GM12878 (cell line): ENCODE results near the gene GDA. TPM values are rescaled to one million over a fixed set of nuclear protein-coding genes. Genes with fewer than 3 reads are reported as not detected.

ENCODE experiments used
- ATAC-seq: fragments of 200-7000 bp; cut with Tn5 transposase; 3 replicates; pipeline ENCODE4 v1.9.1; 2020; ENCODE audit warnings: mild to moderate bottlenecking, moderate library complexity
- BruUV-seq: library from RNA; stranded (reverse); fragments of 400-500 nt; replicated peaks from 2 replicates; lab custom pipeline; 2021; lab: Mats Ljungman, UMichigan
- CTCF ChIA-PET: fragments of 300-600 bp; sonication (Branson Sonifier 250); formaldehyde crosslinking; extraction: SDS; loops from one replicate; lab custom pipeline; 2021; ENCODE audit warnings: inconsistent platforms; lab: Yijun Ruan, JAX
- POLR2A ChIA-PET: fragments of 350-600 bp; formaldehyde crosslinking; extraction: SDS; loops from one replicate; lab custom pipeline; 2021; ENCODE audit warnings: inconsistent platforms; lab: Charles Lee
- RAD21 ChIA-PET: fragments of 300-600 bp; sonication (Branson Sonifier 250); formaldehyde crosslinking; loops from one replicate; lab custom pipeline; 2023; ENCODE audit warnings: antibody characterized with exemption; ENCODE audit not compliant: unreplicated experiment; lab: Charles Lee
- SMC1A ChIA-PET: fragments of 300-600 bp; sonication (Branson Sonifier 250); formaldehyde crosslinking; loops from one replicate; lab custom pipeline; 2023; ENCODE audit not compliant: unreplicated experiment, uncharacterized antibody; lab: Charles Lee
- DNase-seq: peaks from one replicate; pipeline ENCODE4 v3.0.0-alpha.2; 2011; ENCODE audit warnings: low read depth, low spot score
- FAIRE-seq: peaks from 3 replicates; lab custom pipeline; 2011; peaks lifted over from hg19 to GRCh38; lab: Jason Lieb, UNC
- H2AFZ ChIP-seq: 2 replicates; pipeline ENCODE4 v1.6.0; 2011; ENCODE audit warnings: low read depth, low read length, control low read depth; ENCODE audit not compliant: control insufficient read depth
- H3K27ac ChIP-seq: 2 replicates; pipeline ENCODE4 v1.5.1; 2011; ENCODE audit warnings: control low read depth; ENCODE audit not compliant: control insufficient read depth, insufficient read depth
- H3K27me3 ChIP-seq, 2 experiments: replicated peaks in 1 of 2; 2 replicates each; pipeline versions ENCODE4 v1.6.0 to v1.6.1; 2011; ENCODE audit warnings: low read length in 1 of 2; ENCODE audit not compliant: control insufficient read depth in 2 of 2, insufficient read depth in 2 of 2
- H3K36me3 ChIP-seq, 2 experiments: 2 replicates each; pipeline ENCODE4 v1.5.1; 2011; ENCODE audit warnings: low read length in 1 of 2; ENCODE audit not compliant: control insufficient read depth in 2 of 2, insufficient read depth in 2 of 2
- H3K4me1 ChIP-seq: 2 replicates; pipeline ENCODE4 v1.6.1; 2011; ENCODE audit warnings: mild to moderate bottlenecking, low read length, moderate library complexity, mixed read lengths; ENCODE audit not compliant: control insufficient read depth, insufficient read depth
- H3K4me2 ChIP-seq: 2 replicates; pipeline ENCODE4 v1.6.0; 2011; ENCODE audit warnings: control low read depth; ENCODE audit not compliant: control insufficient read depth, insufficient read depth
- H3K4me3 ChIP-seq: fragments of 200-600 bp; sonication (generic); 2 replicates; pipeline ENCODE4 v1.5.1; 2016
- H3K79me2 ChIP-seq: 2 replicates; pipeline ENCODE4 v1.6.0; 2011; ENCODE audit warnings: low read length; ENCODE audit not compliant: control insufficient read depth, insufficient read depth
- H3K9ac ChIP-seq: 2 replicates; pipeline ENCODE4 v1.8.0; 2011; ENCODE audit warnings: low read length, control low read depth, mixed read lengths; ENCODE audit not compliant: control insufficient read depth, insufficient read depth
- H3K9me3 ChIP-seq: replicated peaks from 3 replicates; pipeline ENCODE4 v1.5.1; 2011; ENCODE audit warnings: mild to moderate bottlenecking, low read length; ENCODE audit not compliant: control insufficient read depth, insufficient read depth
- H4K20me1 ChIP-seq: 2 replicates; pipeline ENCODE4 v1.6.0; 2011; ENCODE audit not compliant: control insufficient read depth, insufficient read depth
- BCLAF1 ChIP-seq: fragments of 450-650 bp; IDR thresholded peaks from 2 replicates; pipeline ENCODE4 v1.6.1; 2017; ENCODE audit warnings: antibody characterized with exemption, mild to moderate bottlenecking, moderate library complexity
- CBX3 ChIP-seq: fragments of 200-600 bp; sonication (generic); IDR thresholded peaks from 2 replicates; pipeline ENCODE4 v1.6.1; 2016; ENCODE audit warnings: low read depth, borderline replicate concordance
- CHD1 ChIP-seq: IDR thresholded peaks from 2 replicates; pipeline ENCODE4 v1.6.1; 2012; ENCODE audit warnings: low read depth, low read length, improper control_type of control experiment
- CREB1 ChIP-seq: IDR thresholded peaks from 2 replicates; pipeline ENCODE4 v1.6.1; 2012; ENCODE audit warnings: low read depth, mild to moderate bottlenecking, inconsistent platforms
- EGR1 ChIP-seq, 2 experiments: IDR thresholded peaks; 1 replicate in 1 of 2; 2 replicates in 1 of 2; pipeline ENCODE4 v1.6.1; 2011 to 2012; ENCODE audit warnings: low read depth in 2 of 2, low read length in 2 of 2, borderline replicate concordance in 1 of 2, mild to moderate bottlenecking in 1 of 2, moderate library complexity in 1 of 2
- MEF2A ChIP-seq: IDR thresholded peaks from 2 replicates; pipeline ENCODE4 v1.6.1; 2011; ENCODE audit warnings: low read depth, mild to moderate bottlenecking, low read length, moderate library complexity; ENCODE audit not compliant: insufficient read depth
- NFXL1 ChIP-seq: fragments of 450-650 bp; IDR thresholded peaks from 2 replicates; pipeline ENCODE4 v1.6.1; 2017; ENCODE audit warnings: antibody characterized with exemption, mild to moderate bottlenecking, borderline replicate concordance
- POLR2AphosphoS5 ChIP-seq: IDR thresholded peaks from 2 replicates; pipeline ENCODE4 v1.6.1; 2011; ENCODE audit warnings: mild to moderate bottlenecking, low read length, inconsistent platforms
- SMAD1 ChIP-seq: fragments of 450-650 bp; IDR thresholded peaks from 2 replicates; pipeline ENCODE4 v1.6.1; 2018; ENCODE audit warnings: mild to moderate bottlenecking, low read depth; ENCODE audit not compliant: partially characterized antibody
- WGBS: methylation state at CpG from one replicate; pipeline ENCODE4 v1.1.6; 2016; ENCODE audit warnings: low lambda C conversion rate; ENCODE audit not compliant: insufficient replicate concordance, insufficient coverage; ENCODE audit errors: missing lambda C conversion rate; 5-methylcytosine and 5-hydroxymethylcytosine counted together
- in situ Hi-C: fragments of 300-500 bp; cut with MboI; formaldehyde crosslinking; loops from 9 replicates; pipeline ENCODE4 v1.14.3; 2018; ENCODE audit warnings: mixed read lengths
- intact Hi-C: fragments of 100-400 bp; cut with micrococcal nuclease; formaldehyde crosslinking; loops from one replicate; pipeline ENCODE4 v1.14.2; 2022; ENCODE audit not compliant: unreplicated experiment
- polyA plus RNA-seq, 11 experiments: library from polyadenylated mRNA; depleted of rRNA in 4 of 11; unstranded in 6 of 11; stranded (reverse) in 5 of 11; fragments of >200 nt; fragmentation: Nextera tagmentation in 4 of 11; fragmentation: Illumina TruSeq in 1 of 11; extraction: Ambion mirVana in 4 of 11; extraction: Trizol in 1 of 11; gene quantifications; 1 replicate in 1 of 11; 2 replicates in 10 of 11; pipeline versions ENCODE4 v1.2.1 to v1.2.3, GENCODE V29; 2011 to 2016; ENCODE audit warnings: inconsistent platforms in 2 of 11, missing spikeins in 2 of 11, low read depth in 1 of 11
- total RNA-seq, 4 experiments: library from RNA; depleted of rRNA in 3 of 4; stranded (reverse); fragments of >200 nt in 3 of 4; fragmentation: Illumina TruSeq in 1 of 4; extraction: Trizol in 1 of 4; gene quantifications; 2 replicates each; pipeline versions ENCODE4 v1.2.1 to v1.2.3, GENCODE V29; 2013 to 2021
- TF ChIP-seq, protein P1 (sequence below): IDR thresholded peaks from 2 replicates; pipeline ENCODE4 v1.6.1; 2012; ENCODE audit warnings: improper control_type of control experiment, low read depth, low read length; ENCODE audit not compliant: insufficient replicate concordance

GDA gene
- total and polyA plus RNA-seq, 10 of the 15 experiments (the other 5 are each of a cell fraction or from before 2014, with no cell fraction given), result 0.19 to 17.9 (median 0.48) TPM; not detected in 2

DNA sequence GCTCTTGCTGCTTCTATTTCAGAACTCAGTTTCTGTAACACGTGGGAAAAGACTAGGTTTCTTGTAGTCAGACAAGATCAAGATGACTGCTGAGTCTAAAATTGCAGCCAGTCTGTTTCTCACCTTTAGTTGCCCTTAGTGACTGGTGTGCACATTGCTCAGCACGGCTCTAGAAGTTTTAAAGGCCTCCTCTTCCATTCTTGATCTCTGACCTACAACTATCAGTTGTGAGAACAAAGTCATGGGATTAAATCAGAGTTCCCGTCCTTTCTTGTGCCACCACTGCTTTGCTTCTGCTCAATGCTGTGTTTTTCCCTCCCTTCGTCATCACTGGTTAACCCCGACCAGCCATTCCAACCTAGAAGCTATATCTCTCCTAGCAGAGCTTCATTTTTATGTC lies 52.8 kb downstream of the GDA start (continued):
- TF ChIP-seq, protein P1, sequence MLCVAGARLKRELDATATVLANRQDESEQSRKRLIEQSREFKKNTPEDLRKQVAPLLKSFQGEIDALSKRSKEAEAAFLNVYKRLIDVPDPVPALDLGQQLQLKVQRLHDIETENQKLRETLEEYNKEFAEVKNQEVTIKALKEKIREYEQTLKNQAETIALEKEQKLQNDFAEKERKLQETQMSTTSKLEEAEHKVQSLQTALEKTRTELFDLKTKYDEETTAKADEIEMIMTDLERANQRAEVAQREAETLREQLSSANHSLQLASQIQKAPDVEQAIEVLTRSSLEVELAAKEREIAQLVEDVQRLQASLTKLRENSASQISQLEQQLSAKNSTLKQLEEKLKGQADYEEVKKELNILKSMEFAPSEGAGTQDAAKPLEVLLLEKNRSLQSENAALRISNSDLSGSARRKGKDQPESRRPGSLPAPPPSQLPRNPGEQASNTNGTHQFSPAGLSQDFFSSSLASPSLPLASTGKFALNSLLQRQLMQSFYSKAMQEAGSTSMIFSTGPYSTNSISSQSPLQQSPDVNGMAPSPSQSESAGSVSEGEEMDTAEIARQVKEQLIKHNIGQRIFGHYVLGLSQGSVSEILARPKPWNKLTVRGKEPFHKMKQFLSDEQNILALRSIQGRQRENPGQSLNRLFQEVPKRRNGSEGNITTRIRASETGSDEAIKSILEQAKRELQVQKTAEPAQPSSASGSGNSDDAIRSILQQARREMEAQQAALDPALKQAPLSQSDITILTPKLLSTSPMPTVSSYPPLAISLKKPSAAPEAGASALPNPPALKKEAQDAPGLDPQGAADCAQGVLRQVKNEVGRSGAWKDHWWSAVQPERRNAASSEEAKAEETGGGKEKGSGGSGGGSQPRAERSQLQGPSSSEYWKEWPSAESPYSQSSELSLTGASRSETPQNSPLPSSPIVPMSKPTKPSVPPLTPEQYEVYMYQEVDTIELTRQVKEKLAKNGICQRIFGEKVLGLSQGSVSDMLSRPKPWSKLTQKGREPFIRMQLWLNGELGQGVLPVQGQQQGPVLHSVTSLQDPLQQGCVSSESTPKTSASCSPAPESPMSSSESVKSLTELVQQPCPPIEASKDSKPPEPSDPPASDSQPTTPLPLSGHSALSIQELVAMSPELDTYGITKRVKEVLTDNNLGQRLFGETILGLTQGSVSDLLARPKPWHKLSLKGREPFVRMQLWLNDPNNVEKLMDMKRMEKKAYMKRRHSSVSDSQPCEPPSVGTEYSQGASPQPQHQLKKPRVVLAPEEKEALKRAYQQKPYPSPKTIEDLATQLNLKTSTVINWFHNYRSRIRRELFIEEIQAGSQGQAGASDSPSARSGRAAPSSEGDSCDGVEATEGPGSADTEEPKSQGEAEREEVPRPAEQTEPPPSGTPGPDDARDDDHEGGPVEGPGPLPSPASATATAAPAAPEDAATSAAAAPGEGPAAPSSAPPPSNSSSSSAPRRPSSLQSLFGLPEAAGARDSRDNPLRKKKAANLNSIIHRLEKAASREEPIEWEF, result no peak
- TF ChIP-seq CBX3, result no peak

- BruUV-seq, result no TSS peak
- H3K4me3 ChIP-seq, result no peak overlapping the region
- SMC1A ChIA-PET, result interaction anchor here (0.8 to 12.2 kb wide), 22 partner anchors 8 to 399 kb away, joined by 3 to 446 read pairs (median 4); no protein-coding TSS in a partner anchor
- peaks cover 4% of the 10 kb centered on the region for H3K4me1 ChIP-seq
- no peak overlapping the region for H2AFZ ChIP-seq
- CTCF ChIA-PET, result interaction anchor here (0.6 to 10.5 kb wide), 28 partner anchors 8 to 622 kb away, joined by 3 to 468 read pairs (median 4); partner anchors contain the start of genes ABHD17B and C9orf85
- H3K27me3 ChIP-seq, result no peaks in the 10 kb centered on the region
- H3K9ac ChIP-seq, result no peak overlapping the region
- no peaks in the 10 kb centered on the region for H3K36me3 ChIP-seq
- RAD21 ChIA-PET, result interaction anchor here (0.6 to 13.6 kb wide), 21 partner anchors 8 to 614 kb away, joined by 3 to 242 read pairs (median 4); no protein-coding TSS in a partner anchor
- in situ Hi-C loops, result no loop called here
- intact Hi-C loops, result loop anchor here (1.0 to 10.0 kb wide), 7 partner anchors 69 to 614 kb away; partner anchors contain the start of genes TMC1 and ZFAND5
- FAIRE-seq, result no peak
- H3K27ac ChIP-seq, result no peak overlapping the region
- no peaks in the 10 kb centered on the region for H4K20me1 ChIP-seq
- 65% methylated on average over 3 of the region's 3 CpGs for WGBS
- ATAC-seq, result peak; percentile 76
- no peak overlapping the region for H3K4me2 ChIP-seq
- no peak for DNase-seq
- H3K9me3 ChIP-seq, result no peaks in the 10 kb centered on the region
- POLR2A ChIA-PET, result interaction anchor here (1.3 to 3.2 kb wide), 6 partner anchors 10 to 164 kb away, joined by 3 to 11 read pairs (median 6); no protein-coding TSS in a partner anchor
- no peaks in the 10 kb centered on the region for H3K79me2 ChIP-seq
- no peak for TF ChIP-seq EGR1 (IDR thresholded peaks at IDR 0.05; ENCODE audit: borderline replicate concordance in 1 of 2, low read depth in 2 of 2, low read length in 2 of 2)
- TF ChIP-seq MEF2A, result no peak
- TF ChIP-seq POLR2AphosphoS5, result no peak
- TF ChIP-seq NFXL1, result no peak
- no peak for TF ChIP-seq SMAD1
- no peak for TF ChIP-seq CREB1
- TF ChIP-seq BCLAF1, result no peak
- TF ChIP-seq CHD1, result no peak
Measured at GRCh38 chr9:72203205-72203803, 54.1 kb downstream of the GDA start.
